Colonic mucosa (tissue), 4 donors: ENCODE results near the gene AUTS2. TPM values are rescaled to one million over a fixed set of nuclear protein-coding genes. Genes with fewer than 3 reads are reported as not detected.

Source experiments
- DNase-seq: peaks from one replicate; pipeline ENCODE4 v3.0.0-alpha.2; 2020
- H3K27ac ChIP-seq: fragments of 200-600 bp; one replicate; pipeline ENCODE4 v1.8.0; 2021
- H3K27me3 ChIP-seq: fragments of 200-600 bp; one replicate; pipeline ENCODE4 v1.8.0; 2021
- H3K36me3 ChIP-seq: fragments of 200-600 bp; one replicate; pipeline ENCODE4 v1.8.0; 2021
- H3K4me1 ChIP-seq: fragments of 200-600 bp; one replicate; pipeline ENCODE4 v1.8.0; 2021; ENCODE audit warnings: mild to moderate bottlenecking
- H3K4me3 ChIP-seq: fragments of 200-600 bp; one replicate; pipeline ENCODE4 v1.8.0; 2021
- H3K9ac ChIP-seq, 2 donors: one replicate each; pipeline ENCODE4 v1.7.0; 2013; ENCODE audit warnings: control low read depth in 2 of 2, low read depth in 2 of 2, low read length in 2 of 2
- H3K9me3 ChIP-seq: fragments of 200-600 bp; one replicate; pipeline ENCODE4 v1.8.0; 2021
- CTCF ChIP-seq: fragments of 200-600 bp; IDR thresholded peaks from one replicate; pipeline ENCODE4 v1.8.0; 2022; ENCODE audit warnings: antibody characterized with exemption, mild to moderate bottlenecking
- intact Hi-C: fragments of 100-400 bp; cut with DNase I; formaldehyde crosslinking; loops from one replicate; pipeline ENCODE4 v1.14.1; 2022
- total RNA-seq, 2 donors: library from RNA; stranded (reverse); fragmentation: NEBNext Ultra II Directional in 1 of 2; extraction: Animal tissue kit (Norgen Biotek cat#: 25700) in 1 of 2; gene quantifications; one replicate each; pipeline ENCODE4 v1.2.1, GENCODE V29; 2021
- donor health status: healthy.
- donor health status: DM: no; HTN: no; CAD: no.
- donor health status: DM: no; HTN: no; CAD: no.

The AUTS2 gene
- total RNA-seq, 2 donors from 2014 or later: 39.8 to 42.3 TPM

GRCh38 chr7:69994218-69994617 lies 395.9 kb downstream of the AUTS2 start:
- H3K9me3 ChIP-seq: no peaks in the 10 kb centered on the region
- H3K27me3 ChIP-seq: no peaks in the 10 kb centered on the region
- H3K36me3 ChIP-seq: no peaks in the 10 kb centered on the region
- DNase-seq: no peak
- intact Hi-C loops: no loop called here
- no peak overlapping the region for H3K4me3 ChIP-seq
- no peak overlapping the region for H3K27ac ChIP-seq
- no peak for TF ChIP-seq CTCF
- H3K9ac ChIP-seq: no peak overlapping the region
- no peaks in the 10 kb centered on the region for H3K4me1 ChIP-seq

- intact Hi-C loops: no loop called here
- H3K36me3 ChIP-seq: no peaks in the 10 kb centered on the region
- no peak overlapping the region for H3K4me3 ChIP-seq
- DNase-seq: no peak
- H3K9me3 ChIP-seq: no peaks in the 10 kb centered on the region
- no peak overlapping the region for H3K9ac ChIP-seq
- no peaks in the 10 kb centered on the region for H3K4me1 ChIP-seq
- H3K27me3 ChIP-seq: no peaks in the 10 kb centered on the region
- no peak for TF ChIP-seq CTCF
- no peak overlapping the region for H3K27ac ChIP-seq
Observed at GRCh38 chr7:69994886-69995542, 396.7 kb downstream of the AUTS2 start.

GRCh38 chr7:69996121-69996520 lies 397.8 kb downstream of the AUTS2 start:
- no peak overlapping the region for H3K4me3 ChIP-seq
- no peak for TF ChIP-seq CTCF
- no peaks in the 10 kb centered on the region for H3K36me3 ChIP-seq
- H3K9me3 ChIP-seq: no peaks in the 10 kb centered on the region
- no peak overlapping the region for H3K27ac ChIP-seq
- no peak for DNase-seq
- no peaks in the 10 kb centered on the region for H3K27me3 ChIP-seq
- no peak overlapping the region for H3K9ac ChIP-seq
- intact Hi-C loops: no loop called here
- H3K4me1 ChIP-seq: no peaks in the 10 kb centered on the region

GRCh38 chr7:70000737-70001348 lies 402.6 kb downstream of the AUTS2 start:
- H3K36me3 ChIP-seq: no peaks in the 10 kb centered on the region

GRCh38 chr7:70005480-70005879 lies 407.2 kb downstream of the AUTS2 start:
- H3K27ac ChIP-seq: no peak overlapping the region
- intact Hi-C loops: no loop called here
- no peak overlapping the region for H3K9ac ChIP-seq
- DNase-seq: no peak
- no peaks in the 10 kb centered on the region for H3K4me1 ChIP-seq
- no peaks in the 10 kb centered on the region for H3K9me3 ChIP-seq
- TF ChIP-seq CTCF: no peak
- no peaks in the 10 kb centered on the region for H3K36me3 ChIP-seq
- H3K27me3 ChIP-seq: no peaks in the 10 kb centered on the region
- H3K4me3 ChIP-seq: no peak overlapping the region

More at GRCh38 chr7:70000737-70001348, 402.6 kb downstream of the AUTS2 start:
- H3K27ac ChIP-seq: no peak overlapping the region
- no peak for TF ChIP-seq CTCF
- H3K9ac ChIP-seq: no peak overlapping the region
- intact Hi-C loops: no loop called here
- no peaks in the 10 kb centered on the region for H3K9me3 ChIP-seq
- H3K4me3 ChIP-seq: no peak overlapping the region
- DNase-seq: no peak
- no peaks in the 10 kb centered on the region for H3K27me3 ChIP-seq
- H3K4me1 ChIP-seq: no peaks in the 10 kb centered on the region
